ENCODE data around the gene NTMT1. TPM values are rescaled to one million over a fixed set of nuclear protein-coding genes. Genes with fewer than 3 reads are reported as not detected.
"Not testable (repeated sequence)": the region's sequence is repeated elsewhere in the genome, so short reads cannot be mapped to it uniquely, and the experiment has no call there.

NTMT1 gene
- total and polyA plus RNA-seq, 2 experiments from 2014 or later, result 20.8 to 81.4 TPM

DNA sequence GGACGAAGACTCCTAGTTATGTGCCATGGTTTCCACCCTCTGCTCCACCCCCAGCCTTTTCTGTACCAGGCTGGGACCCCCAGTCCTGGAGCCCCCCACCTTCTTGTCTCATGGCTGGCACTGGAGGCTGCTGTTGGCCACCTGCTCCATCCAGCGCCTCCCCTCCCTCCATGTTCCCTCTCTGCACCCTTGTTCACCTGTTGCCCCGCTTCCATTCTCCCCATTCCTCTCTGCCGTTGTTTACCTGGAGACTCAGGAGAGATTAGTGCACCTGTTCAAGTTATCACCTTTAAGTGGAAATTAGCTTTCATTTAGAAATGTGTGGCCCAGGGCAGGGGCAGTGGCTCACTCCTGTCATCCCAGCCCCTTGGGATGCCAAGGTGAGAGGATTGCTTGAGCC, 7.2 kb downstream of the NTMT1 start:
- H3K4me2 ChIP-seq, result no peak overlapping the region
- TF ChIP-seq, protein P1, sequence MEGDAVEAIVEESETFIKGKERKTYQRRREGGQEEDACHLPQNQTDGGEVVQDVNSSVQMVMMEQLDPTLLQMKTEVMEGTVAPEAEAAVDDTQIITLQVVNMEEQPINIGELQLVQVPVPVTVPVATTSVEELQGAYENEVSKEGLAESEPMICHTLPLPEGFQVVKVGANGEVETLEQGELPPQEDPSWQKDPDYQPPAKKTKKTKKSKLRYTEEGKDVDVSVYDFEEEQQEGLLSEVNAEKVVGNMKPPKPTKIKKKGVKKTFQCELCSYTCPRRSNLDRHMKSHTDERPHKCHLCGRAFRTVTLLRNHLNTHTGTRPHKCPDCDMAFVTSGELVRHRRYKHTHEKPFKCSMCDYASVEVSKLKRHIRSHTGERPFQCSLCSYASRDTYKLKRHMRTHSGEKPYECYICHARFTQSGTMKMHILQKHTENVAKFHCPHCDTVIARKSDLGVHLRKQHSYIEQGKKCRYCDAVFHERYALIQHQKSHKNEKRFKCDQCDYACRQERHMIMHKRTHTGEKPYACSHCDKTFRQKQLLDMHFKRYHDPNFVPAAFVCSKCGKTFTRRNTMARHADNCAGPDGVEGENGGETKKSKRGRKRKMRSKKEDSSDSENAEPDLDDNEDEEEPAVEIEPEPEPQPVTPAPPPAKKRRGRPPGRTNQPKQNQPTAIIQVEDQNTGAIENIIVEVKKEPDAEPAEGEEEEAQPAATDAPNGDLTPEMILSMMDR (IDR thresholded peaks at IDR 0.05; ENCODE audit: poor library complexity), result no peak
- TF ChIP-seq EZH2phosphoT487 (IDR thresholded peaks at IDR 0.05; ENCODE audit: low read depth, severe bottlenecking, unreplicated experiment) (no peak), EZH2 (IDR thresholded peaks at IDR 0.05; ENCODE audit: borderline replicate concordance) (no peak)
- H2AFZ ChIP-seq, result no peak overlapping the region
- no peaks in the 10 kb centered on the region for H3K27me3 ChIP-seq
- H3K36me3 ChIP-seq (replicated peaks; ENCODE audit: insufficient read depth, low read depth), result no peaks in the 10 kb centered on the region
- no peaks in the 10 kb centered on the region for H3K9me2 ChIP-seq (replicated peaks; ENCODE audit: insufficient read depth)
- no peak for DNase-seq (ENCODE audit: low spot score)
- peaks cover 62% of the 10 kb centered on the region for H3K79me2 ChIP-seq
- H3K27ac ChIP-seq, result no peak overlapping the region
- H3K4me3 ChIP-seq, result no peak overlapping the region
- no peaks in the 10 kb centered on the region for H3K9me3 ChIP-seq (ENCODE audit: low read depth)
- peaks cover 57% of the 10 kb centered on the region for H4K20me1 ChIP-seq (ENCODE audit: insufficient read depth, poor library complexity, severe bottlenecking)
- WGBS (ENCODE audit: low lambda C conversion rate, missing lambda C conversion rate), result 95% methylated on average over 4 of the region's 4 CpGs
- H3K4me1 ChIP-seq (ENCODE audit: insufficient read depth), result peaks cover 9% of the 10 kb centered on the region

DNA sequence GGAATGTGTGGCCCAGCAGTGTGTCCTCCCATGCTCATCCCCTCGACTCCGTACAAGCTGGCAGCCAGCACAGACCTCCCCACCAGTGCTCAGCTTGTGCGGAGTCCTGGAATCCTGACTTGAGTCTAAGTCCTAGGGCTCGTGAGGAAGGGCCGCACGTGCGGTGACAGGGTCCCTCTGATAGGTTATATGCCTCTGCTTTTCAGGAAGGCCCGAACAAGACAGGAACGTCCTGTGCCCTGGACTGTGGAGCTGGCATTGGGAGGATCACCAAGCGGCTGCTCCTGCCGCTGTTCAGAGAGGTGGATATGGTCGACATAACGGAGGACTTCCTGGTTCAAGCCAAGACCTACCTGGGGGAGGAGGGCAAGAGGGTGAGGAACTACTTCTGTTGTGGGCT, 7.9 kb downstream of the NTMT1 start:
- no peaks in the 10 kb centered on the region for H3K9me3 ChIP-seq (ENCODE audit: low read depth)
- H2AFZ ChIP-seq, result no peak overlapping the region
- no peak overlapping the region for H3K27ac ChIP-seq
- H3K79me2 ChIP-seq, result peaks cover 56% of the 10 kb centered on the region
- H3K27me3 ChIP-seq, result no peaks in the 10 kb centered on the region
- H3K4me3 ChIP-seq, result no peak overlapping the region
- DNase-seq (ENCODE audit: low spot score), result no peak
- peaks cover 3% of the 10 kb centered on the region for H3K4me1 ChIP-seq (ENCODE audit: insufficient read depth)
- no peaks in the 10 kb centered on the region for H3K9me2 ChIP-seq (replicated peaks; ENCODE audit: insufficient read depth)
- WGBS (ENCODE audit: low lambda C conversion rate, missing lambda C conversion rate), result 87% methylated on average over 13 of the region's 13 CpGs
- peaks cover 51% of the 10 kb centered on the region for H4K20me1 ChIP-seq (ENCODE audit: insufficient read depth, poor library complexity, severe bottlenecking)
- no peak overlapping the region for H3K4me2 ChIP-seq
- no peaks in the 10 kb centered on the region for H3K36me3 ChIP-seq (replicated peaks; ENCODE audit: insufficient read depth, low read depth)
- TF ChIP-seq EZH2 (IDR thresholded peaks at IDR 0.05; ENCODE audit: borderline replicate concordance) (no peak), EZH2phosphoT487 (IDR thresholded peaks at IDR 0.05; ENCODE audit: low read depth, severe bottlenecking, unreplicated experiment) (no peak)
- TF ChIP-seq, protein P1 (IDR thresholded peaks at IDR 0.05; ENCODE audit: poor library complexity), result no peak

DNA sequence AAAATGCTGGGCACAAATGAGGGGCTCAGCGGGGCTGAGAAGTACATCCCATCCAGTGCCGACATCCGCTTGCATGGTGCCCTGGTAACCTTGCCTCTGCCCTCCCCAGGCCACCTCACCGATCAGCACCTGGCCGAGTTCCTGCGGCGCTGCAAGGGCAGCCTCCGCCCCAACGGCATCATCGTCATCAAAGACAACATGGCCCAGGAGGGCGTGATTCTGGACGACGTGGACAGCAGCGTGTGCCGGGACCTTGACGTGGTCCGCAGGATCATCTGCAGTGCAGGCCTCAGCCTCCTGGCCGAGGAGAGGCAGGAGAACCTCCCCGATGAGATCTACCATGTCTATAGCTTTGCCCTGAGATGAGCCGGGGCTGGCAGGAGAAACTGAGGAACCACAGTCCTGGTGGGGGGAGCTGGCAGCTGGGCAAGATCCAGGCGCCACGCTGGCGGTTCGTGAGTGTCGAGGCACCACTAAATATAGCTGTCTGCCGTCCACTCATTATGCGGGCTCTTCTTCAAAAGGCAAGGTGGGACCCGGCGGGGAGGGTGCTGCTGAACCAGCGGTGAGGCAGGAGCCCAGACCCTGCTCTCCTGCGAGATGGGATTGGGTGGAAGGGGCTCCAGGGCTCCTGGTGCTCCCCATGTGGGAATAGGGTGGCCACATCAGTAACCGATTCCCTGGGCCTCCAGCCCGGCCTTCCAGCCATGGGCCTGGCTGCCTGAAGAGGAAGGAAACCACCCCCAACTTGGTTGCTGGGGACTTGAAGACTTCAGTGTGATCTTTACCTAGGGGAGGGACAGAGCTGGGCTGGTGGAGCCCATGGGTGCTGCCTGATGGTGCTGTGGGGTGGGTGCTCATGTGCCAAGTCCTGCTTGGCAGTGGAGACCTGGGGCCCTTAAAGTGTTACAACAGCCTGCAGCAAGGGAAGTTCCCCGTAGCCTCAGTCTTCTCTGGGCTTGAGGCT, 9.4 kb downstream of the NTMT1 start:
- no peak overlapping the region for H3K27ac ChIP-seq
- H4K20me1 ChIP-seq (ENCODE audit: insufficient read depth, poor library complexity, severe bottlenecking), result peaks cover 35% of the 10 kb centered on the region
- no peaks in the 10 kb centered on the region for H3K27me3 ChIP-seq
- no peak overlapping the region for H3K4me2 ChIP-seq
- H3K4me3 ChIP-seq, result no peak overlapping the region
- peaks cover 51% of the 10 kb centered on the region for H3K79me2 ChIP-seq
- peaks cover under 1% of the 10 kb centered on the region for H3K4me1 ChIP-seq (ENCODE audit: insufficient read depth)
- H3K9me2 ChIP-seq (replicated peaks; ENCODE audit: insufficient read depth), result no peaks in the 10 kb centered on the region
- TF ChIP-seq EZH2 (IDR thresholded peaks at IDR 0.05; ENCODE audit: borderline replicate concordance) (no peak), EZH2phosphoT487 (IDR thresholded peaks at IDR 0.05; ENCODE audit: low read depth, severe bottlenecking, unreplicated experiment) (no peak)
- TF ChIP-seq, protein P1 (IDR thresholded peaks at IDR 0.05; ENCODE audit: poor library complexity), result no peak
- no peaks in the 10 kb centered on the region for H3K9me3 ChIP-seq (ENCODE audit: low read depth)
- H2AFZ ChIP-seq, result no peak overlapping the region
- WGBS (ENCODE audit: low lambda C conversion rate, missing lambda C conversion rate), result 96% methylated on average over 34 of the region's 34 CpGs
- H3K36me3 ChIP-seq (replicated peaks; ENCODE audit: insufficient read depth, low read depth), result no peaks in the 10 kb centered on the region
- DNase-seq (ENCODE audit: low spot score), result no peak

DNA sequence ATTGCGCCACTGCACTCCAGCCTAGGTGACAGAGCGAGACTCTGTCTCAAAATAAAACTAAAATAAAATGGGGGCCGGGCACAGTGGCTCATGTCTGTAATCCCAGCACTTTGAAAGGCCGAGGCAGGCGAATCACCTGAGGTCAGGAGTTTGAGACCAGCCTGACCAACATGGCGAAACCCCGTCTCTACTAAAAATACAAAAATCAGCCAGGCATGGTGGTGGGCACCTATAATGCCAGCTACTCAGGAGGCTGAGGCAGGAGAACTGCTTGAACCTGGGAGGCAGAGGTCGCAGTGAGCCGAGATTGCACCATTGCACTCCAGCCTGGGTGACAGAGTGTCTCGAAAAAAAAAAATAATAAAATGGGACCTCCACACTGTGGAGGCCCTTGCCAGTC, 10.4 kb downstream of the NTMT1 start:
- 98% methylated on average over 10 of the region's 10 CpGs for WGBS (ENCODE audit: low lambda C conversion rate, missing lambda C conversion rate)
- H3K79me2 ChIP-seq, result peaks cover 51% of the 10 kb centered on the region

More for the DNA sequence above, 10.4 kb downstream of the NTMT1 start:
- H3K4me2 ChIP-seq; H3K9me3 ChIP-seq (ENCODE audit: low read depth); H2AFZ ChIP-seq; H3K27me3 ChIP-seq; H3K4me1 ChIP-seq (ENCODE audit: insufficient read depth); H3K27ac ChIP-seq; H3K36me3 ChIP-seq (replicated peaks; ENCODE audit: insufficient read depth, low read depth); DNase-seq (ENCODE audit: low spot score); H3K9me2 ChIP-seq (replicated peaks; ENCODE audit: insufficient read depth); H3K4me3 ChIP-seq: not testable (repeated sequence)
- H4K20me1 ChIP-seq (ENCODE audit: insufficient read depth, poor library complexity, severe bottlenecking), result peaks cover 33% of the 10 kb centered on the region

Measured in hepatocyte (in vitro differentiated cells).